H1 (cell line): Measurements from ENCODE around the gene ENPP1. TPM values are rescaled to one million over a fixed set of nuclear protein-coding genes. Genes with fewer than 3 reads are reported as not detected.

ENCODE experiments used
- POLR2AphosphoS5 ChIP-seq: IDR thresholded peaks from 2 replicates; pipeline ENCODE4 v1.6.1; 2011; ENCODE audit warnings: low read depth, low read length
- RBBP5 ChIP-seq: IDR thresholded peaks from 2 replicates; pipeline ENCODE4 v1.7.1; 2012; ENCODE audit warnings: low read depth, mild to moderate bottlenecking, inconsistent platforms, low read length, moderate library complexity, borderline replicate concordance
- SIRT6 ChIP-seq: IDR thresholded peaks from one replicate; pipeline ENCODE4 v1.7.1; 2012; ENCODE audit warnings: low read length, inconsistent platforms
- polyA plus RNA-seq, 7 experiments: library from polyadenylated mRNA; depleted of rRNA in 3 of 7; stranded (reverse) in 5 of 7; unstranded in 2 of 7; fragments of >200 nt in 5 of 7; fragments of 200-250 nt in 2 of 7; gene quantifications; 1 replicate in 5 of 7; 2 replicates in 1 of 7; 4 replicates in 1 of 7; pipeline versions ENCODE4 v1.2.1 to v1.2.3, GENCODE V29; 2011 to 2013; ENCODE audit warnings: missing spikeins in 2 of 7, mixed read lengths in 2 of 7
- total RNA-seq: library from RNA; stranded (reverse); fragmentation: NEBNext Ultra II Directional; extraction: Animal tissue kit (Norgen Biotek cat#: 25700); gene quantifications from 2 replicates; pipeline ENCODE4 v1.2.1, GENCODE V29; 2021

Gene ENPP1
- total and polyA plus RNA-seq, 2 of the 8 experiments (the other 6 are each of a cell fraction or from before 2014, with no cell fraction given), result 10.1 to 39.1 TPM

GRCh38 chr6:131807321-131807643 lies 538 bp upstream of the ENPP1 start (continued):
- no peak for TF ChIP-seq RBBP5
- no peak for TF ChIP-seq POLR2AphosphoS5
- no peak for TF ChIP-seq SIRT6
